Keratinocyte (primary cell): ENCODE data around the gene B4GAT1. TPM values are rescaled to one million over a fixed set of nuclear protein-coding genes. Genes with fewer than 3 reads are reported as not detected.

ENCODE experiments used
- DNase-seq: peaks from one replicate; pipeline ENCODE4 v3.0.0-alpha.2; 2011; ENCODE audit warnings: low read depth, missing footprints, low spot score
- FAIRE-seq: peaks from 2 replicates; lab custom pipeline; 2011; peaks lifted over from hg19 to GRCh38; lab: Jason Lieb, UNC
- H2AFZ ChIP-seq: 2 replicates; pipeline ENCODE4 v1.6.0; 2012; ENCODE audit warnings: low read length, control low read depth, inconsistent platforms; ENCODE audit not compliant: control insufficient read depth
- H3K27ac ChIP-seq: 2 replicates; pipeline ENCODE4 v1.5.1; 2011; ENCODE audit warnings: low read length; ENCODE audit not compliant: control insufficient read depth, insufficient read depth
- H3K27me3 ChIP-seq: 3 replicates; pipeline ENCODE4 v1.6.0; 2011; ENCODE audit warnings: low read length; ENCODE audit not compliant: control insufficient read depth, insufficient read depth; ENCODE audit errors: extremely low read depth
- H3K36me3 ChIP-seq, 2 experiments: 2 replicates in 1 of 2; 3 replicates in 1 of 2; pipeline ENCODE4 v1.5.1; 2011; ENCODE audit warnings: low read length in 2 of 2, mild to moderate bottlenecking in 1 of 2; ENCODE audit not compliant: control insufficient read depth in 2 of 2, insufficient read depth in 2 of 2; ENCODE audit errors: extremely low read depth in 1 of 2
- H3K4me1 ChIP-seq: 3 replicates; pipeline ENCODE4 v1.5.1; 2011; ENCODE audit warnings: low read length; ENCODE audit not compliant: control insufficient read depth, insufficient read depth; ENCODE audit errors: extremely low read depth
- H3K4me2 ChIP-seq: 3 replicates; pipeline ENCODE4 v1.6.0; 2011; ENCODE audit warnings: low read depth, low read length; ENCODE audit not compliant: control insufficient read depth, insufficient read depth; ENCODE audit errors: extremely low read depth
- H3K4me3 ChIP-seq, 3 experiments: fragments of 200-600 bp in 1 of 3; sonication (generic) in 1 of 3; 2 replicates in 2 of 3; 3 replicates in 1 of 3; pipeline ENCODE4 v1.5.1; 2011 to 2016; ENCODE audit warnings: low read length in 3 of 3, mild to moderate bottlenecking in 3 of 3, control low read depth in 2 of 3, inconsistent platforms in 1 of 3, low read depth in 1 of 3, mixed read lengths in 1 of 3, mixed run types in 1 of 3, moderate library complexity in 1 of 3; ENCODE audit not compliant: control insufficient read depth in 2 of 3, insufficient read depth in 2 of 3; ENCODE audit errors: extremely low read depth in 1 of 3
- H3K79me2 ChIP-seq: 2 replicates; pipeline ENCODE4 v1.6.0; 2012; ENCODE audit warnings: low read length; ENCODE audit not compliant: control insufficient read depth, insufficient read depth
- H3K9ac ChIP-seq: 3 replicates; pipeline ENCODE4 v1.6.0; 2011; ENCODE audit warnings: low read length; ENCODE audit not compliant: control insufficient read depth, insufficient read depth; ENCODE audit errors: extremely low read depth
- H3K9me1 ChIP-seq: 3 replicates; pipeline ENCODE4 v1.6.0; 2011; ENCODE audit warnings: low read length; ENCODE audit not compliant: control insufficient read depth, insufficient read depth; ENCODE audit errors: extremely low read depth
- H3K9me3 ChIP-seq: 2 replicates; pipeline ENCODE4 v1.5.1; 2012; ENCODE audit warnings: low read depth, low read length; ENCODE audit not compliant: control insufficient read depth
- H4K20me1 ChIP-seq: 3 replicates; pipeline ENCODE4 v1.6.0; 2011; ENCODE audit warnings: low read length; ENCODE audit not compliant: control insufficient read depth, insufficient read depth; ENCODE audit errors: extremely low read depth
- CTCF ChIP-seq, 3 experiments: IDR thresholded peaks in 1 of 3; conservative IDR thresholded peaks in 1 of 3; optimal IDR thresholded peaks in 1 of 3; 2 replicates in 2 of 3; 3 replicates in 1 of 3; pipeline versions ENCODE3 to v1.5.1; 2011; ENCODE audit warnings: low read length in 3 of 3, mild to moderate bottlenecking in 3 of 3, moderate library complexity in 2 of 3, control low read depth in 1 of 3, inconsistent platforms in 1 of 3; ENCODE audit not compliant: insufficient read depth in 2 of 3; ENCODE audit errors: extremely low read depth in 1 of 3
- EZH2 ChIP-seq: IDR thresholded peaks from one replicate; pipeline ENCODE4 v1.6.1; 2012; ENCODE audit warnings: inconsistent platforms, mild to moderate bottlenecking, low read length, moderate library complexity
- dilution Hi-C: fragments of 300-500 bp; cut with MboI; formaldehyde crosslinking; loops from one replicate; pipeline ENCODE4 v1.7.0; 2020; ENCODE audit warnings: low sequenced_read_pairs; ENCODE audit not compliant: extremely low pct_ligation_motif_present
- polyA plus RNA-seq, 5 experiments: library from polyadenylated mRNA; depleted of rRNA in 3 of 5; stranded (reverse) in 3 of 5; stranded (forward) in 1 of 5; unstranded in 1 of 5; fragments of >200 nt; gene quantifications; 1 replicate in 1 of 5; 2 replicates in 3 of 5; 3 replicates in 1 of 5; pipeline versions ENCODE4 v1.2.1 to v1.2.3, GENCODE V29; 2011 to 2012; ENCODE audit warnings: missing spikeins in 2 of 5, low read depth in 1 of 5, low replicate concordance in 1 of 5

Gene B4GAT1
- polyA plus RNA-seq, 1 donor (not counting 4 experiments of a cell fraction or from before 2014, with no cell fraction given), result 5.2 TPM

- no peak for FAIRE-seq
- H3K27me3 ChIP-seq, result no peaks in the 10 kb centered on the region
- H3K4me2 ChIP-seq, result no peak overlapping the region
Measured at GRCh38 chr11:66332371-66333219, 14.8 kb downstream of the B4GAT1 start.

GRCh38 chr11:66331542-66332370 is 15.7 kb downstream of the B4GAT1 start:
- H3K4me3 ChIP-seq, result no peak overlapping the region
- no peak overlapping the region for H2AFZ ChIP-seq
- dilution Hi-C loops, result no loop called here
- no peak overlapping the region for H3K27ac ChIP-seq
- TF ChIP-seq EZH2 (no peak), CTCF (optimal IDR thresholded peaks at IDR 0.05 in 1 of 3, IDR thresholded peaks at IDR 0.05 in 1 of 3, conservative IDR thresholded peaks at IDR 0.05 in 1 of 3; ENCODE audit: extremely low read depth in 1 of 3, insufficient read depth in 2 of 3, low read length in 3 of 3) (no peak)
- H3K4me2 ChIP-seq, result no peak overlapping the region
- no peaks in the 10 kb centered on the region for H3K9me3 ChIP-seq
- H3K9ac ChIP-seq, result no peak overlapping the region
- peaks cover 22% of the 10 kb centered on the region for H3K79me2 ChIP-seq
- H3K9me1 ChIP-seq, result peaks cover 3% of the 10 kb centered on the region
- no peaks in the 10 kb centered on the region for H3K27me3 ChIP-seq
- DNase-seq, result no peak
- H3K4me1 ChIP-seq, result peaks cover 40% of the 10 kb centered on the region
- FAIRE-seq, result no peak
- peaks cover 23 to 31% of the 10 kb centered on the region in 2 experiments for H3K36me3 ChIP-seq
- peaks cover 3% of the 10 kb centered on the region for H4K20me1 ChIP-seq

More at GRCh38 chr11:66332371-66333219, 14.8 kb downstream of the B4GAT1 start:
- H3K36me3 ChIP-seq, result peaks cover 23 to 32% of the 10 kb centered on the region in 2 experiments
- H3K9me3 ChIP-seq, result no peaks in the 10 kb centered on the region
- dilution Hi-C loops, result no loop called here
- peaks cover 40% of the 10 kb centered on the region for H3K4me1 ChIP-seq
- H4K20me1 ChIP-seq, result peaks cover 3% of the 10 kb centered on the region
- no peak for DNase-seq
- peaks cover 22% of the 10 kb centered on the region for H3K79me2 ChIP-seq
- H2AFZ ChIP-seq, result no peak overlapping the region
- H3K9ac ChIP-seq, result no peak overlapping the region
- H3K4me3 ChIP-seq, result no peak overlapping the region
- peaks cover 3% of the 10 kb centered on the region for H3K9me1 ChIP-seq
- TF ChIP-seq CTCF (optimal IDR thresholded peaks at IDR 0.05 in 1 of 3, IDR thresholded peaks at IDR 0.05 in 1 of 3, conservative IDR thresholded peaks at IDR 0.05 in 1 of 3; ENCODE audit: extremely low read depth in 1 of 3, insufficient read depth in 2 of 3, low read length in 3 of 3), result no peak
- H3K27ac ChIP-seq, result no peak overlapping the region
